AG09309 (cell line): ENCODE results near the gene ZFAND3.

Experiments
- DNase-seq: peaks from one replicate; pipeline ENCODE4 v3.0.0-alpha.2; 2010; ENCODE audit warnings: low read depth
- H3K4me3 ChIP-seq: 2 replicates; pipeline ENCODE4 v1.5.1; 2011; ENCODE audit warnings: mild to moderate bottlenecking, low read depth, low read length, moderate library complexity; ENCODE audit not compliant: control insufficient read depth
- TF ChIP-seq, protein P1 (sequence below): IDR thresholded peaks from 2 replicates; pipeline ENCODE4 v1.5.1; 2011; ENCODE audit warnings: mild to moderate bottlenecking, low read depth, low read length, inconsistent platforms; ENCODE audit not compliant: insufficient read depth, control insufficient read depth; ENCODE audit errors: missing control alignments

The ZFAND3 gene

GRCh38 chr6:37826188-37826587 lies 6.7 kb downstream of the ZFAND3 start:
- TF ChIP-seq, protein P1, sequence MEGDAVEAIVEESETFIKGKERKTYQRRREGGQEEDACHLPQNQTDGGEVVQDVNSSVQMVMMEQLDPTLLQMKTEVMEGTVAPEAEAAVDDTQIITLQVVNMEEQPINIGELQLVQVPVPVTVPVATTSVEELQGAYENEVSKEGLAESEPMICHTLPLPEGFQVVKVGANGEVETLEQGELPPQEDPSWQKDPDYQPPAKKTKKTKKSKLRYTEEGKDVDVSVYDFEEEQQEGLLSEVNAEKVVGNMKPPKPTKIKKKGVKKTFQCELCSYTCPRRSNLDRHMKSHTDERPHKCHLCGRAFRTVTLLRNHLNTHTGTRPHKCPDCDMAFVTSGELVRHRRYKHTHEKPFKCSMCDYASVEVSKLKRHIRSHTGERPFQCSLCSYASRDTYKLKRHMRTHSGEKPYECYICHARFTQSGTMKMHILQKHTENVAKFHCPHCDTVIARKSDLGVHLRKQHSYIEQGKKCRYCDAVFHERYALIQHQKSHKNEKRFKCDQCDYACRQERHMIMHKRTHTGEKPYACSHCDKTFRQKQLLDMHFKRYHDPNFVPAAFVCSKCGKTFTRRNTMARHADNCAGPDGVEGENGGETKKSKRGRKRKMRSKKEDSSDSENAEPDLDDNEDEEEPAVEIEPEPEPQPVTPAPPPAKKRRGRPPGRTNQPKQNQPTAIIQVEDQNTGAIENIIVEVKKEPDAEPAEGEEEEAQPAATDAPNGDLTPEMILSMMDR = no peak
- no peak for DNase-seq
- H3K4me3 ChIP-seq = no peak overlapping the region

- TF ChIP-seq, protein P1 = no peak
- no peak overlapping the region for H3K4me3 ChIP-seq
- no peak for DNase-seq
Observed at GRCh38 chr6:37826993-37827392, 7.5 kb downstream of the ZFAND3 start.

GRCh38 chr6:37827603-37828265 lies 8.2 kb downstream of the ZFAND3 start:
- TF ChIP-seq, protein P1 = no peak
- DNase-seq = no peak
- no peak overlapping the region for H3K4me3 ChIP-seq

- TF ChIP-seq, protein P1 = no peak
- no peak for DNase-seq
- H3K4me3 ChIP-seq = no peak overlapping the region
Observed at GRCh38 chr6:37830225-37830624, 10.7 kb downstream of the ZFAND3 start.

DNA sequence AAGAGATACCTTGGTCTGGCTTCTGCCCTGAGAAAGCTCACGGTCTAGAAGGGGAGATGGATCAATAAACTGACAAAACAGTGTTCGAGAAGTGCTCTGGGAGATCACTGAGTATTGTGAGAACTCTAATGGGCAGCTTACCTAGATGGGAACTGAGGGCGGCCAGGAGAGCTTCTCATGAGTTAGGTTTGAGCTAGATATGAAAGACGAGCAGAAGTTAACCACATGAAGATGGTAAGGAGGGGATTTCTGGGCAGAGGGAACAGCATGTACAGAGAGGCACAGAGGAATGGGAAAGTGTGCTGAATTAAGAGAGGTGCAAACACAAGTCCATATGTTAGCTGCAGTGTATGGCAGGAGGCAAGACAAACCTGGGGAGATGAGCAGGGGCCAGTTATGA lies 11.9 kb downstream of the ZFAND3 start:
- H3K4me3 ChIP-seq = no peak overlapping the region
- DNase-seq = no peak
- TF ChIP-seq, protein P1 = no peak

DNA sequence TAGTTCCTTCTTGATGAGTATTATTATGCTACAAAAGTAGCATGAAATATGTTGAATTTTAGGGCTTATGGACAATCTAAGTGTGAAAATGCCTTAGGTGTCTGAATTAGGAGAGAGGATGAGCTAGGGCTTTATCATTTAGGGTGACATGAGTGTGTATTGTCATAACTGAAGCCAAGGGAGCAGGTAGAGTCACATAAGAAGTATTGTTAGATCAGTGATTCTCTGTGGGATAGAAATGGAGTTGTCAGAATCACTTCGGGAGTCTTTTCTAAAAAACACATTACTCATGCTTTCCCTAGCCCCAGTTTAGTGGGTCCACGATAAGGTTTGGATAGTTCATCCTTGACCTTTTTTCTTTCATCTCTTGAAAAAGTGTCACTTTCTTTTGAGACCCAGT lies 16.4 kb downstream of the ZFAND3 start:
- TF ChIP-seq, protein P1 = no peak
- H3K4me3 ChIP-seq = no peak overlapping the region
- DNase-seq = no peak
